HL-60/S4 treated with retinoic acid at 250 ng/mL for 4 days and 3 days (cell line): ENCODE results near the gene DDX4.

Experiments used
- in situ Hi-C: fragments of 300-500 bp; cut with MboI; formaldehyde crosslinking; loops from 2 replicates; pipeline ENCODE4 v1.7.0; 2022; ENCODE audit warnings: low sequenced_read_pairs

The DDX4 gene

GRCh38 chr5:55820488-55820887, 82.6 kb downstream of the DDX4 start:
- in situ Hi-C loops = no loop called here

GRCh38 chr5:55821731-55822512, 84.1 kb downstream of the DDX4 start:
- in situ Hi-C loops = no loop called here

GRCh38 chr5:55823151-55823796, 85.4 kb downstream of the DDX4 start:
- in situ Hi-C loops = no loop called here

- in situ Hi-C loops = no loop called here
These were observed 92.1 kb downstream of the DDX4 start for GRCh38 chr5:55829956-55830355.

- in situ Hi-C loops = no loop called here
These were observed 94.6 kb downstream of the DDX4 start for GRCh38 chr5:55832446-55832845.

GRCh38 chr5:55836191-55836590, 98.3 kb downstream of the DDX4 start:
- in situ Hi-C loops = no loop called here

- in situ Hi-C loops = no loop called here
These were observed 104.1 kb downstream of the DDX4 start for GRCh38 chr5:55841976-55842375.

- in situ Hi-C loops = no loop called here
These were observed 110.0 kb downstream of the DDX4 start for GRCh38 chr5:55847837-55848236.

- in situ Hi-C loops = no loop called here
These were observed 110.9 kb downstream of the DDX4 start for GRCh38 chr5:55848783-55849182.

GRCh38 chr5:55850839-55851674, 113.2 kb downstream of the DDX4 start, which contains the start of gene IL31RA:
TSS of gene IL31RA (plus strand) at chr5:55851357. CDS start at chr5:55851571, 214 bp downstream.
- in situ Hi-C loops = no loop called here

- in situ Hi-C loops = no loop called here
These were observed 113.8 kb downstream of the DDX4 start for GRCh38 chr5:55851675-55851979.

- in situ Hi-C loops = no loop called here
These were observed 114.6 kb downstream of the DDX4 start for GRCh38 chr5:55852503-55852902.

- in situ Hi-C loops = no loop called here
These were observed 115.3 kb downstream of the DDX4 start for GRCh38 chr5:55853041-55853670.

GRCh38 chr5:55853818-55854217, 116.0 kb downstream of the DDX4 start:
- in situ Hi-C loops = no loop called here

GRCh38 chr5:55855509-55855908, 117.6 kb downstream of the DDX4 start:
- in situ Hi-C loops = no loop called here

GRCh38 chr5:55856516-55857246, 118.8 kb downstream of the DDX4 start:
- in situ Hi-C loops = no loop called here

GRCh38 chr5:55857247-55857640, 119.4 kb downstream of the DDX4 start:
- in situ Hi-C loops = no loop called here

- in situ Hi-C loops = no loop called here
These were observed 120.2 kb downstream of the DDX4 start for GRCh38 chr5:55858104-55858503.

- in situ Hi-C loops = no loop called here
These were observed 122.4 kb downstream of the DDX4 start for GRCh38 chr5:55860288-55860687.

- in situ Hi-C loops = no loop called here
These were observed 122.8 kb downstream of the DDX4 start for GRCh38 chr5:55860709-55861108.
